GM12865 (cell line): ENCODE results near the gene MLLT6.

Experiments
- DNase-seq: peaks from one replicate; pipeline ENCODE4 v3.0.0; 2010; ENCODE audit warnings: low read depth
- H3K4me3 ChIP-seq: 2 replicates; pipeline ENCODE4 v1.5.1; 2011; ENCODE audit warnings: mild to moderate bottlenecking, low read depth, low read length, control low read depth
- TF ChIP-seq, protein P1 (sequence below): IDR thresholded peaks from 2 replicates; pipeline ENCODE4 v1.5.1; 2011; ENCODE audit warnings: low read length, control low read depth, low read depth, inconsistent platforms; ENCODE audit not compliant: insufficient read depth; ENCODE audit errors: missing control alignments

Gene MLLT6

DNA sequence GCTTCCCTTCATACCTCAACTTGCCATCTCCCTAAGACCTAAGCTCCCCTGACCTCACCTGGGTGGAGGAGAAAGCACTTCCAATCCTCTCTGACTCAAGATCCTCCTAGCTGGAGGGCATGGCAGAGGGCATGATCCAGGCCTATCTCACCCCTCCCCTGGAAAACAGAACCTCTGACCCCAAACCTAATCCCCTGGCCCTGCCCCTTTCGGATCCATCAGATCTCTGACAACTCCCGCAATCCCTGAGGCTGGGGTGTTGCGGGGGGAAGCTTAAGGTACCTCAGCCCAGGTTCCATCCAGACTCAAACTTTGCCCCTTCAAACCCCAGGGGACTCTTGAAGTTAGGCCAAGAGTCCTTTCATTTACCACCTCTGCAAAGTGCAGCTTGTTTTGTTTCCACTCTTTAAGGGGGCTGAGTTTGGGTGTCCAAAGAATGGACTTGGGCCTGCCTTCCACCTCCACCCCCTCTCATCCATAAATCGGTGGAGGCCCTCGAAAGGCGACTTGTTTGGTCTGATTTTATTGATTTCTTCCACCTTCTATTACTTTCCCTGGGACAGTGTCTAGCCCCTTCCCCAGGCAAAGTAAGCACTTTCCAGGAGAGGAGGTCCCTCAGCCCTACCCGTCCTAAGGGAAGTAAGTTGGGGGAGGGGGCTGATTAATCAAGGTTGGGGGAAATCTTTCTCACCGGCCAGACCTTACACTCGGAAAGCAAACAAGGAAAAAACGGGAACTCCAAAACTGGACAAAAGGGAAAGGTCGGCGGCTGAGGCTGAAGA lies 32.9 kb upstream of the MLLT6 start:
- TF ChIP-seq, protein P1, sequence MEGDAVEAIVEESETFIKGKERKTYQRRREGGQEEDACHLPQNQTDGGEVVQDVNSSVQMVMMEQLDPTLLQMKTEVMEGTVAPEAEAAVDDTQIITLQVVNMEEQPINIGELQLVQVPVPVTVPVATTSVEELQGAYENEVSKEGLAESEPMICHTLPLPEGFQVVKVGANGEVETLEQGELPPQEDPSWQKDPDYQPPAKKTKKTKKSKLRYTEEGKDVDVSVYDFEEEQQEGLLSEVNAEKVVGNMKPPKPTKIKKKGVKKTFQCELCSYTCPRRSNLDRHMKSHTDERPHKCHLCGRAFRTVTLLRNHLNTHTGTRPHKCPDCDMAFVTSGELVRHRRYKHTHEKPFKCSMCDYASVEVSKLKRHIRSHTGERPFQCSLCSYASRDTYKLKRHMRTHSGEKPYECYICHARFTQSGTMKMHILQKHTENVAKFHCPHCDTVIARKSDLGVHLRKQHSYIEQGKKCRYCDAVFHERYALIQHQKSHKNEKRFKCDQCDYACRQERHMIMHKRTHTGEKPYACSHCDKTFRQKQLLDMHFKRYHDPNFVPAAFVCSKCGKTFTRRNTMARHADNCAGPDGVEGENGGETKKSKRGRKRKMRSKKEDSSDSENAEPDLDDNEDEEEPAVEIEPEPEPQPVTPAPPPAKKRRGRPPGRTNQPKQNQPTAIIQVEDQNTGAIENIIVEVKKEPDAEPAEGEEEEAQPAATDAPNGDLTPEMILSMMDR = no peak
- H3K4me3 ChIP-seq = no peak overlapping the region
- DNase-seq = no peak

DNA sequence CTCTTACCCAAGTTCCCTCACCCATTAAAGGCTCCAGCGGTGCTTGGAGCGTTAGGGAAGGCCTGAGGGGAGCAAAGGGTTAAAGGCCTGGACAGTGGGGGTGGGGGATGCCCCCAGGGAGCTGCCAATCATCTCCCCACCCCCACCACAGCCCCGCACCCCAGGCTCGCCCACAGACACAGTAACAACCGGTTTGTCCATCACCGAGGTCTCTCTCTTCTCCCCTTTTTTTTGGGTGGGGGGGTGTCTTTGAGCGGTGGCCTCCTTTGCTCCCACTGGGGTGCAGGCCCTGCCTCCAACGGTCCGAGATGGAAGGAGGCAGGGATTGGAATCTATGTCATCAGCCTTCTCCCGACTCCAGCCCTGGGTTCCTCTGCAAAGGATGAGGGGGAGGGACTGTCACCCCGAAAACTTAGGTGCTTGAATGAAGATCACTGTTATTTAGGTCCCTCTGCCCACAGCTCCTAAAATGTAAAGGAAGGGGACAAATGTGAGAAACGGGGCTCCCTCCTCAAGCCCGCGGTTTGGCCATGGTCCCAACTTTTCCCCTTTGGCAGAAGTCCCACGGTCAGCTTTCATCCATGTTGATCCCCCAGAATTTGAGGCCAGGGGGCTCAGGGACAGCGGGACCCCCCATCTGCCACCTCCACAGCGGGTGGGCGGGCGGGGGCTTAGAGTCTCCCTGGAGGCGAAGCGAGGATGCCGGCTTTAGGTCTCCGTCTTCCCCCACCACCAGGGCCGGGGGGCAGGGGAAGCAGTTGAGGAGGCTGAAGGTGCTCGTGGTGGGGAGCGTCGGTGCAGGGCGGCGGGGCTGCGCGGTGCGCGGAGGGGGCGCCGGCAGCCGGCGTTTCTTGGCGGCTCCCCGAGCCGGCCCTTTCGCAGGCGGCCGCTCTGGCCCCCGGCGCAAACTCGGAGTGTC lies 32.0 kb upstream of the MLLT6 start:
- no peak for DNase-seq
- peak overlapping the region; percentile 88 for H3K4me3 ChIP-seq

DNA sequence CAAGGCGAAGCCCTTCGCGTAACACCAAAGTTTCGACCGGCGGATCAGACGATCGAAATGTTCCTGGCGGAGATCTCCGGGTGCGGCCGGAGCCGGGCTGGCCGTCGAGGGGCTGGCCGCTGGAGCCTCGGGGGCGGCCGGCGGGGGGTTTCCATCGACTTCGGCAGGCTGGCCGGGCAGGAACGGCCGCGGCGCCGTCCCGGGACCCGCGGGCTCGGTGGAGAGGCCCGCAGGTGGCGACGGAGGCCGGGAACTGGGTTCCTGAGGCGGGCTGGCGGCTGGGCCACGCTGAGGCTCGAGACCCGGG lies 31.4 kb upstream of the MLLT6 start:
- TF ChIP-seq, protein P1 = no peak
- H3K4me3 ChIP-seq = peak overlapping the region; percentile 88
- peak; percentile 25 for DNase-seq

More for the DNA sequence above, 32.0 kb upstream of the MLLT6 start:
- TF ChIP-seq, protein P1 = no peak

DNA sequence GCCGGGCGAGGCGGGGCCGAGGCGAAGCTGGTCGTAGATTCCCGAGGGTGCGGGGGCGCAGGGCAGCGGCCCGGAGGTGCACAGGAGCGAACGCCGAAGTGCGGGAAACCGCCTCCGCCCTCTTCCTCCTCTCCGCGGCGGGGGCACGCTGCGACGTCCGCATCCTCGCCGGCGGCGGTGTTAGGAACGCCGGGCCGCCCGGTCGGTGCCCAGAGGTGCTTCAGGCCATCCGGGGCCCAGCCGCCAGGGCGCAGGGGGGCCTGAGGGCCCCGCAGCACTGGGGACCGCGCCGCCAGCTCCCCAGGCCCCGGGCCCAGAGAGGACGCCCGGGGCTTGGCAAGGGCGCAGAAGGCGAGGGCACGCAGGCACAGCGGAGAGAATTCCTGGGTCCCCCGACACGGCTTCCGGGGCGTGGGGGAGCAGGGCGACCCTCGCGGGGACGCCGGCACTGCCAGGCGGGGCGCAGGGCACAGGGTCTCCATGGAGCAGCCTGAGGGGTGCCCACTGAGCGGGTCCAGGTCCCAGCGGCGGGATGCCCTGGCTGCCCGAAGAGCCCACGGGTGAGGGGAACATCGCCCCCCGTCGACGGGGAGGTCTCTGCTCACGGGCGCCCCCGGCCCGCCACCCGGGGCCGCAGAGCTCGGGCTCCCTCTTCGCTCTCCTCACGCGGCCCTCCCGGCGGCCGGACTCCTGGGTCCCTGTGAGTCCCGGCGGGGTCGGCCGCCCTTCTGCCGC lies 30.9 kb upstream of the MLLT6 start:
- peak; percentile 44 for DNase-seq
- peak overlapping the region; percentile 88 for H3K4me3 ChIP-seq
- TF ChIP-seq, protein P1 = peak; percentile 19

DNA sequence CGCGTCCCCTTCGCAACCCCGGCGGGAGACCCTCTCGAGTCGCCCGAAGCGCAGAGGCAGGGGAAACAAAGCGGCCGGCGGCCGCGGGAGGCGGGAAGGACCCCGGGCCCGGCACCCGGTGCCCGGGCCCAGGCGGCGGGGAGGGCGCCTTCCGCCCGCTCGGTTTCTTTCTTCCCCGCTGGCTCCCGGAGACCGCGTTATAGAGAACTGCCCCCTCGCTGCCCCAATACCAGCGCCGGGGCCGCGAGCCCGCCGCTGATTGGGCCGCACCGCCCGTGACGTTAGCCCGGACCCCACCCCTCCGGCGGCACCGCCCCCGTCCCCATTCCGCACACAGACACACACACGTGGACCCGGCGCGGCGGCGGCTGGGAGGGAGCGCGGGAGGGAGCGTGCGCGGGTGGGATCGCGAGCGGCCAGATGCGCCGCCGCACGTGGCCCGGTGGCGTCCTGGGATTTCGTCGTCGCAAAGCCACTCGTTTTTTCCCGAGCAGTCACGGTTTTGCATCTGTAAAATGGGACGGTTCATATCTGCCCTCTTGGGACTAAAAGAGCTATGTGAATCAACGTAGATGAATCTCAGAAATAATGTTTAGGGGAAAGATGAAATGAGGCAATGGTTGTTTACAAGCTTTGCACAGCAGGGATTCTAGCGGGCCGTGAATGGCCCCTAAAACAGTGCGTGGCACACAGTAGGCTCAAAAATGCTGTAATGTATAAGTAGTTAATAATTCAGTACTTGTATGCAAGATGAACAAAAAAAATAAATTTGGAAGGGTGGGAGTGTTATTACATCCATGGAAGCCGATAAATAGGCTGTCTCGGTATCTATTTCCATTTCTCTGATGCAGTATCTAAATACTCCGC lies 30.1 kb upstream of the MLLT6 start, which contains the start of gene EPOP:
Gene EPOP (minus strand): TSS at position 209 of the 867 bp plus-strand sequence. CDS start 462 bp downstream, outside the sequence.
- DNase-seq = peak; percentile 92
- H3K4me3 ChIP-seq = peak within 1 kb of the TSS; percentile 88
- TF ChIP-seq, protein P1 = no peak
